Panc1 (cell line): ENCODE data around the gene STARD7. TPM values are rescaled to one million over a fixed set of nuclear protein-coding genes. Genes with fewer than 3 reads are reported as not detected.

Experiments
- ATAC-seq: fragments of 200-7000 bp; cut with Tn5 transposase; 2 replicates; pipeline ENCODE4 v1.9.1; 2020; ENCODE audit warnings: mild to moderate bottlenecking, moderate library complexity
- BruUV-seq: library from RNA; stranded (reverse); fragments of 400-500 nt; replicated peaks from 2 replicates; lab custom pipeline; 2021; lab: Mats Ljungman, UMichigan
- CTCF ChIA-PET: fragments of 300-600 bp; sonication (Branson Sonifier 250); formaldehyde crosslinking; loops from one replicate; lab custom pipeline; 2022; ENCODE audit warnings: antibody characterized with exemption; lab: Charles Lee
- POLR2A ChIA-PET: fragments of 300-600 bp; sonication (Branson Sonifier 250); formaldehyde crosslinking; loops from one replicate; lab custom pipeline; 2022; ENCODE audit warnings: antibody characterized with exemption; lab: Charles Lee
- DNase-seq: peaks from one replicate; pipeline ENCODE4 v3.0.0-alpha.2; 2010; ENCODE audit warnings: low read depth, low spot score
- H3K27ac ChIP-seq: 2 replicates; pipeline ENCODE4 v1.5.1; 2011; ENCODE audit warnings: mild to moderate bottlenecking, low read length, inconsistent platforms
- H3K27me3 ChIP-seq: fragments of 200-500 bp; sonication (Bioruptor generic); 2 replicates; pipeline ENCODE4 v1.6.0; 2014; ENCODE audit warnings: low read length, inconsistent platforms; ENCODE audit not compliant: control insufficient read depth, insufficient read depth
- H3K36me3 ChIP-seq: fragments of 200-500 bp; sonication (Bioruptor generic); 2 replicates; pipeline ENCODE4 v1.5.1; 2014; ENCODE audit warnings: inconsistent platforms, mild to moderate bottlenecking, low read length, moderate library complexity; ENCODE audit not compliant: control insufficient read depth, insufficient read depth
- H3K4me1 ChIP-seq: 2 replicates; pipeline ENCODE4 v1.5.1; 2011; ENCODE audit warnings: inconsistent platforms, mild to moderate bottlenecking, low read length, moderate library complexity; ENCODE audit not compliant: control insufficient read depth, insufficient read depth
- H3K4me3 ChIP-seq, 2 experiments: 2 replicates each; pipeline ENCODE4 v1.5.1; 2011 to 2012; ENCODE audit warnings: low read depth in 2 of 2, low read length in 2 of 2, mild to moderate bottlenecking in 2 of 2, inconsistent platforms in 1 of 2, moderate library complexity in 1 of 2
- H3K9me3 ChIP-seq: fragments of 200-500 bp; sonication (Bioruptor generic); 2 replicates; pipeline ENCODE4 v1.5.1; 2014; ENCODE audit warnings: low read depth, mild to moderate bottlenecking, inconsistent platforms, low read length, moderate library complexity; ENCODE audit not compliant: control insufficient read depth, insufficient read depth
- POLR2AphosphoS5 ChIP-seq: IDR thresholded peaks from 2 replicates; pipeline ENCODE4 v1.6.1; 2012; ENCODE audit warnings: mild to moderate bottlenecking, low read depth, low read length, moderate library complexity
- REST ChIP-seq, 2 experiments: IDR thresholded peaks; 2 replicates each; pipeline ENCODE4 v1.6.1; 2011 to 2012; ENCODE audit warnings: low read depth in 2 of 2, control low read depth in 1 of 2, low read length in 1 of 2, mild to moderate bottlenecking in 1 of 2, moderate library complexity in 1 of 2; ENCODE audit not compliant: insufficient read depth in 1 of 2
- SIN3A ChIP-seq: IDR thresholded peaks from 2 replicates; pipeline ENCODE4 v1.6.1; 2012; ENCODE audit warnings: low read depth, mild to moderate bottlenecking, low read length, moderate library complexity, borderline replicate concordance; ENCODE audit not compliant: insufficient read depth
- TCF7L2 ChIP-seq: IDR thresholded peaks from 2 replicates; pipeline ENCODE4 v1.6.1; 2011; ENCODE audit warnings: mild to moderate bottlenecking, low read depth, low read length, inconsistent platforms
- in situ Hi-C: cut with HindIII; loops from 2 replicates; pipeline ENCODE4 v1.10.0; 2016; ENCODE audit warnings: low sequenced_read_pairs, low pct_unique_long_range_greater_than_20kb
- intact Hi-C: fragments of 100-400 bp; cut with micrococcal nuclease; formaldehyde crosslinking; loops from one replicate; pipeline ENCODE4 v1.10.0; 2022; ENCODE audit not compliant: unreplicated experiment
- total RNA-seq: library from RNA; stranded (reverse); gene quantifications from one replicate; pipeline ENCODE4 v1.2.1, GENCODE V29; 2021; ENCODE audit not compliant: unreplicated experiment
- TF ChIP-seq, protein P1 (sequence below): fragments of 450-650 bp; IDR thresholded peaks from 2 replicates; pipeline ENCODE4 v1.5.1; 2017; ENCODE audit warnings: mild to moderate bottlenecking

Gene STARD7
- total RNA-seq, 1 experiment from 2014 or later: 133 TPM

GRCh38 chr2:96159084-96159830 is 49.4 kb downstream of the STARD7 start:
- intact Hi-C loops: no loop called here
- ChIA-PET CTCF (no interaction called here), POLR2A (no interaction called here)
- H3K9me3 ChIP-seq: no peaks in the 10 kb centered on the region
- in situ Hi-C loops: loop anchor here (25.0 kb wide), 1 partner anchor 103 kb away; the partner anchor contains the start of genes CIAO1 and TMEM127
- BruUV-seq: no TSS peak
- no peak for ATAC-seq
- no peak overlapping the region for H3K4me3 ChIP-seq
- no peaks in the 10 kb centered on the region for H3K27me3 ChIP-seq
- no peaks in the 10 kb centered on the region for H3K4me1 ChIP-seq
- no peak for DNase-seq
- no peaks in the 10 kb centered on the region for H3K36me3 ChIP-seq
- TF ChIP-seq, protein P1, sequence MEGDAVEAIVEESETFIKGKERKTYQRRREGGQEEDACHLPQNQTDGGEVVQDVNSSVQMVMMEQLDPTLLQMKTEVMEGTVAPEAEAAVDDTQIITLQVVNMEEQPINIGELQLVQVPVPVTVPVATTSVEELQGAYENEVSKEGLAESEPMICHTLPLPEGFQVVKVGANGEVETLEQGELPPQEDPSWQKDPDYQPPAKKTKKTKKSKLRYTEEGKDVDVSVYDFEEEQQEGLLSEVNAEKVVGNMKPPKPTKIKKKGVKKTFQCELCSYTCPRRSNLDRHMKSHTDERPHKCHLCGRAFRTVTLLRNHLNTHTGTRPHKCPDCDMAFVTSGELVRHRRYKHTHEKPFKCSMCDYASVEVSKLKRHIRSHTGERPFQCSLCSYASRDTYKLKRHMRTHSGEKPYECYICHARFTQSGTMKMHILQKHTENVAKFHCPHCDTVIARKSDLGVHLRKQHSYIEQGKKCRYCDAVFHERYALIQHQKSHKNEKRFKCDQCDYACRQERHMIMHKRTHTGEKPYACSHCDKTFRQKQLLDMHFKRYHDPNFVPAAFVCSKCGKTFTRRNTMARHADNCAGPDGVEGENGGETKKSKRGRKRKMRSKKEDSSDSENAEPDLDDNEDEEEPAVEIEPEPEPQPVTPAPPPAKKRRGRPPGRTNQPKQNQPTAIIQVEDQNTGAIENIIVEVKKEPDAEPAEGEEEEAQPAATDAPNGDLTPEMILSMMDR: no peak
- TF ChIP-seq TCF7L2 (no peak), REST (IDR thresholded peaks at IDR 0.05; ENCODE audit: insufficient read depth in 1 of 2, low read depth in 2 of 2, low read length in 1 of 2) (no peak), POLR2AphosphoS5 (no peak), SIN3A (no peak)
- no peak overlapping the region for H3K27ac ChIP-seq

DNA sequence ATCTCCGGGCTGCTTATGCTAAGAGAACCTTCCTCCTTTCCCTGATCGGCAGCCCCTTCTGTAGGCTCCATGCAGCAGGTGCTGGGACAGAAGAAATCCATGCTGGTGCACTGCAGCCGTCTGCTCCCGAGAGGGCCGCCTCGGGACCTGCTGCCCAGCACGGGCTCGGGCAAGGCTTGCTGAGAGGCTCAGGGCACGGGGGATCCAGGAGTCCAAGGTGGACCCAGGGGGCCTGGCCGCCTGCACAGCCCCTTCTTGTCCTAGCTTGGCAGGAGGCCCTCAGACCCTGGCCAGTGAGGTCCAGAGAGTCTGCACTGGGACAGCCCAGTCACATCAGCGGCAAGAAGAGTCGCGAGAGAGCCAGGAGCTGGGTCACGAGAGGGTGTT is 50.1 kb downstream of the STARD7 start:
- intact Hi-C loops (no loop called here), in situ Hi-C loops (loop anchor here (25.0 kb wide), 1 partner anchor 104 kb away; the partner anchor contains the start of genes CIAO1 and TMEM127)
- no peak for TF ChIP-seq SIN3A
- no peak for TF ChIP-seq POLR2AphosphoS5
- TF ChIP-seq TCF7L2: no peak
- TF ChIP-seq REST (IDR thresholded peaks at IDR 0.05; ENCODE audit: insufficient read depth in 1 of 2, low read depth in 2 of 2, low read length in 1 of 2): no peak
- TF ChIP-seq, protein P1: no peak
- H3K27me3 ChIP-seq: no peaks in the 10 kb centered on the region
- DNase-seq: no peak
- no peak overlapping the region for H3K4me3 ChIP-seq
- ChIA-PET CTCF (no interaction called here), POLR2A (no interaction called here)
- no peak for ATAC-seq
- no TSS peak for BruUV-seq
- no peaks in the 10 kb centered on the region for H3K4me1 ChIP-seq
- H3K36me3 ChIP-seq: no peaks in the 10 kb centered on the region
- no peak overlapping the region for H3K27ac ChIP-seq
- H3K9me3 ChIP-seq: no peaks in the 10 kb centered on the region
